Endothelial cell of umbilical vein (primary cell): Measurements from ENCODE around the gene ABCD3. TPM values are rescaled to one million over a fixed set of nuclear protein-coding genes. Genes with fewer than 3 reads are reported as not detected.
"Not testable (repeated sequence)": the region's sequence is repeated elsewhere in the genome, so short reads cannot be mapped to it uniquely, and the experiment has no call there.

ENCODE experiments used
- Bru-seq: library from RNA; stranded (reverse); fragments of 400-500 nt; gene quantifications from one replicate; lab custom pipeline; 2021; lab: Mats Ljungman, UMichigan
- BruChase-seq, 2 experiments: library from RNA; stranded (reverse); fragments of 400-500 nt; gene quantifications; one replicate each; lab custom pipeline; 2021; lab: Mats Ljungman, UMichigan
- BruUV-seq: library from RNA; stranded (reverse); fragments of 400-500 nt; replicated peaks from 2 replicates; lab custom pipeline; 2021; lab: Mats Ljungman, UMichigan
- CTCF ChIA-PET: fragments of 300-600, 350-600 bp; sonication (Branson Sonifier 250); formaldehyde crosslinking; loops from one replicate; lab custom pipeline; 2021; ENCODE audit warnings: antibody characterized with exemption, inconsistent platforms; lab: Charles Lee
- POLR2A ChIA-PET: fragments of 300-600, 350-600 bp; sonication (Branson Sonifier 250); formaldehyde crosslinking; loops from one replicate; lab custom pipeline; 2021; ENCODE audit warnings: antibody characterized with exemption, inconsistent platforms; lab: Charles Lee
- DNase-seq: peaks from one replicate; pipeline ENCODE4 v3.0.0-alpha.2; 2011; ENCODE audit warnings: low read depth, low spot score
- FAIRE-seq: peaks from 2 replicates; lab custom pipeline; 2011; peaks lifted over from hg19 to GRCh38; lab: Jason Lieb, UNC
- H2AFZ ChIP-seq: 2 replicates; pipeline ENCODE4 v1.6.0; 2012; ENCODE audit warnings: low read depth, low read length, control low read depth, inconsistent platforms
- H3K27ac ChIP-seq: 2 replicates; pipeline ENCODE4 v1.5.1; 2011; ENCODE audit warnings: low read depth, mild to moderate bottlenecking, control low read depth, low read length, moderate library complexity; ENCODE audit not compliant: insufficient read depth
- H3K27me3 ChIP-seq, 2 experiments: 2 replicates each; pipeline versions ENCODE4 v1.6.0 to v1.6.1; 2011; ENCODE audit warnings: low read length in 2 of 2, mixed read lengths in 1 of 2; ENCODE audit not compliant: control insufficient read depth in 2 of 2, insufficient read depth in 2 of 2
- H3K36me3 ChIP-seq, 2 experiments: 2 replicates in 1 of 2; 3 replicates in 1 of 2; pipeline ENCODE4 v1.5.1; 2011; ENCODE audit warnings: low read length in 2 of 2, mild to moderate bottlenecking in 1 of 2, moderate library complexity in 1 of 2; ENCODE audit not compliant: control insufficient read depth in 2 of 2, insufficient read depth in 2 of 2; ENCODE audit errors: extremely low read depth in 1 of 2
- H3K4me1 ChIP-seq: 3 replicates; pipeline ENCODE4 v1.5.1; 2011; ENCODE audit warnings: mild to moderate bottlenecking, low read length; ENCODE audit not compliant: control insufficient read depth, insufficient read depth; ENCODE audit errors: extremely low read depth
- H3K4me2 ChIP-seq: 2 replicates; pipeline ENCODE4 v1.6.1; 2011; ENCODE audit warnings: low read length, control low read depth, mixed read lengths; ENCODE audit not compliant: insufficient read depth
- H3K4me3 ChIP-seq, 3 experiments: fragments of 200-600 bp in 1 of 3; sonication (generic), shearing (Covaris generic) in 1 of 3; replicated peaks in 1 of 3; 2 replicates each; pipeline ENCODE4 v1.5.1; 2011 to 2016; ENCODE audit warnings: control low read depth in 3 of 3, low read length in 3 of 3, mild to moderate bottlenecking in 2 of 3, inconsistent platforms in 1 of 3, low read depth in 1 of 3, moderate library complexity in 1 of 3; ENCODE audit not compliant: insufficient read depth in 1 of 3
- H3K79me2 ChIP-seq: 2 replicates; pipeline ENCODE4 v1.6.0; 2012; ENCODE audit warnings: low read length, inconsistent platforms; ENCODE audit not compliant: control insufficient read depth, insufficient read depth
- H3K9ac ChIP-seq: replicated peaks from 2 replicates; pipeline ENCODE3; 2011; ENCODE audit warnings: low read length, control low read depth; ENCODE audit not compliant: insufficient read depth; ENCODE audit errors: extremely low read depth
- H3K9me1 ChIP-seq: replicated peaks from 3 replicates; pipeline ENCODE4 v1.6.0; 2011; ENCODE audit warnings: mild to moderate bottlenecking, low read length; ENCODE audit not compliant: control insufficient read depth, insufficient read depth; ENCODE audit errors: extremely low read depth
- H3K9me3 ChIP-seq: replicated peaks from 2 replicates; pipeline ENCODE4 v1.5.1; 2012; ENCODE audit warnings: low read length, inconsistent platforms; ENCODE audit not compliant: control insufficient read depth, insufficient read depth
- H4K20me1 ChIP-seq: replicated peaks from 2 replicates; pipeline ENCODE3; 2011; ENCODE audit warnings: mild to moderate bottlenecking, low read length; ENCODE audit not compliant: control insufficient read depth, insufficient read depth; ENCODE audit errors: extremely low read depth
- EZH2 ChIP-seq: IDR thresholded peaks from 2 replicates; pipeline ENCODE4 v1.6.1; 2012; ENCODE audit warnings: borderline replicate concordance, low read depth, mild to moderate bottlenecking, moderate library complexity, low read length, inconsistent platforms; ENCODE audit not compliant: severe bottlenecking
- FOS ChIP-seq: IDR thresholded peaks from 2 replicates; pipeline ENCODE4 v1.6.1; 2011; ENCODE audit warnings: mild to moderate bottlenecking, low read length, moderate library complexity, borderline replicate concordance; ENCODE audit not compliant: insufficient read depth
- GATA2 ChIP-seq: IDR thresholded peaks from 2 replicates; pipeline ENCODE4 v1.7.0; 2011; ENCODE audit warnings: low read depth, mild to moderate bottlenecking, moderate library complexity, mixed read lengths, low read length; ENCODE audit not compliant: insufficient read length, insufficient read depth
- JUN ChIP-seq: IDR thresholded peaks from 2 replicates; pipeline ENCODE4 v1.6.1; 2011; ENCODE audit warnings: borderline replicate concordance, low read depth; ENCODE audit not compliant: insufficient read length, insufficient read depth
- POLR2A ChIP-seq: IDR thresholded peaks from 2 replicates; pipeline ENCODE4 v1.6.1; 2012; ENCODE audit warnings: low read depth, mild to moderate bottlenecking, control low read depth, low read length
- POLR2AphosphoS5 ChIP-seq: IDR thresholded peaks from 2 replicates; pipeline ENCODE4 v1.6.1; 2012; ENCODE audit warnings: low read depth, mild to moderate bottlenecking, control low read depth, low read length, moderate library complexity; ENCODE audit not compliant: insufficient read depth
- dilution Hi-C: fragments of 300-500 bp; cut with MboI; formaldehyde crosslinking; loops from one replicate; pipeline ENCODE4 v1.15.0; 2019; ENCODE audit warnings: low sequenced_read_pairs; ENCODE audit not compliant: extremely low pct_ligation_motif_present
- intact Hi-C: fragments of 100-400 bp; cut with micrococcal nuclease; formaldehyde crosslinking; loops from one replicate; pipeline ENCODE4 v1.10.0; 2022
- long read RNA-seq: library from polyadenylated mRNA; stranded (forward); transcript quantifications from one replicate; pipeline ENCODE4 v2.0.0, GENCODE V29; 2021
- polyA minus RNA-seq, 3 experiments: library from RNA; depleted of rRNA, polyadenylated mRNA; stranded (reverse); fragments of >200 nt; gene quantifications; 1 replicate in 1 of 3; 2 replicates in 2 of 3; pipeline ENCODE4 v1.2.3, GENCODE V29; 2011
- polyA plus RNA-seq, 4 experiments: library from polyadenylated mRNA; depleted of rRNA in 3 of 4; stranded (reverse) in 3 of 4; unstranded in 1 of 4; fragments of >200 nt; gene quantifications; 2 replicates each; pipeline versions ENCODE4 v1.2.1 to v1.2.3, GENCODE V29; 2011 to 2012; ENCODE audit warnings: missing spikeins in 1 of 4
- total RNA-seq: library from RNA; stranded (reverse); gene quantifications from 2 replicates; pipeline ENCODE4 v1.2.3, GENCODE V29; 2021
- TF ChIP-seq, protein P1 (sequence below), 2 donors: IDR thresholded peaks; 1 replicate in 1 of 2; 2 replicates in 1 of 2; pipeline ENCODE4 v1.5.1; 2011; ENCODE audit warnings: low read length in 2 of 2, mild to moderate bottlenecking in 2 of 2, moderate library complexity in 2 of 2, control low read depth in 1 of 2, inconsistent platforms in 1 of 2, low read depth in 1 of 2; ENCODE audit not compliant: insufficient read depth in 1 of 2; ENCODE audit errors: extremely low read depth in 1 of 2

ABCD3 gene
- total RNA-seq = 31.6 and 32.6 TPM in 2 replicates
- 4.6 and 6.3 TPM in 2 replicates for polyA plus RNA-seq
- polyA plus RNA-seq (2011; cell fraction: cytosol; rRNA removed) = 7.3 and 7.6 TPM in 2 replicates
- polyA plus RNA-seq (2011; cell fraction: nucleus; rRNA removed) = 18.4 and 24.5 TPM in 2 replicates
- polyA plus RNA-seq (2012) = 16.4 and 27.7 TPM in 2 replicates
- polyA minus RNA-seq = 10.7 and 13.1 TPM in 2 replicates
- 24.8 TPM for polyA minus RNA-seq (2011; cell fraction: cytosol; rRNA and poly(A)+ RNA removed)
- polyA minus RNA-seq (2011; cell fraction: nucleus; rRNA and poly(A)+ RNA removed) = 21.7 and 28.3 TPM in 2 replicates
- Bru-seq, nascent RNA = percentile 76 among the genes with signal in this experiment
- BruChase-seq, experiment 1, labeled RNA remaining after a 6-hour chase = percentile 78 among the genes with signal in this experiment
- BruChase-seq, experiment 2, labeled RNA remaining after a 2-hour chase = percentile 73 among the genes with signal in this experiment
- long read RNA-seq, full-length matches to known transcripts = 35 of 45 reads
- long read RNA-seq, partial matches to known transcripts = 3 of 45 reads
- long read RNA-seq, other reads (novel, unspliced or antisense) = 7 of 45 reads

GRCh38 chr1:94417978-94418663 is at the start of gene ABCD3:
Gene ABCD3 (plus strand): TSS chr1:94418389. CDS start chr1:94418479, 90 bp downstream.
- Histone ChIP-seq H2AFZ (peak within 1 kb of the TSS; percentile 99), H4K20me1 (no peaks in the 10 kb centered on the region), H3K9me3 (no peaks in the 10 kb centered on the region), H3K27me3 (peaks cover 4 to 5% of the 10 kb centered on the region in 2 experiments), H3K27ac (peak within 1 kb of the TSS; percentile 83), H3K79me2 (peaks cover 14% of the 10 kb centered on the region), H3K36me3 (no peaks in the 10 kb centered on the region), H3K9ac (peak within 1 kb of the TSS; percentile 92), H3K4me3 (peak within 1 kb of the TSS; percentile 80 to 94 (median 87)), H3K9me1 (no peaks in the 10 kb centered on the region), H3K4me1 (peaks cover 27% of the 10 kb centered on the region), H3K4me2 (peak within 1 kb of the TSS; percentile 99)
- dilution Hi-C loops = no loop called here
- intact Hi-C loops = loop anchor here (5.0 kb wide), 3 partner anchors 381 to 511 kb away; partner anchors contain the start of gene GCLM
- DNase-seq (peak; percentile 98), FAIRE-seq (peak; percentile 72)
- ChIA-PET POLR2A (no interaction called here), CTCF (interaction anchor here (0.9 to 1.6 kb wide), 5 partner anchors 11 to 509 kb away, joined by 3 to 4 read pairs (median 3); partner anchors contain the start of gene GCLM)
- TF ChIP-seq, protein P1, sequence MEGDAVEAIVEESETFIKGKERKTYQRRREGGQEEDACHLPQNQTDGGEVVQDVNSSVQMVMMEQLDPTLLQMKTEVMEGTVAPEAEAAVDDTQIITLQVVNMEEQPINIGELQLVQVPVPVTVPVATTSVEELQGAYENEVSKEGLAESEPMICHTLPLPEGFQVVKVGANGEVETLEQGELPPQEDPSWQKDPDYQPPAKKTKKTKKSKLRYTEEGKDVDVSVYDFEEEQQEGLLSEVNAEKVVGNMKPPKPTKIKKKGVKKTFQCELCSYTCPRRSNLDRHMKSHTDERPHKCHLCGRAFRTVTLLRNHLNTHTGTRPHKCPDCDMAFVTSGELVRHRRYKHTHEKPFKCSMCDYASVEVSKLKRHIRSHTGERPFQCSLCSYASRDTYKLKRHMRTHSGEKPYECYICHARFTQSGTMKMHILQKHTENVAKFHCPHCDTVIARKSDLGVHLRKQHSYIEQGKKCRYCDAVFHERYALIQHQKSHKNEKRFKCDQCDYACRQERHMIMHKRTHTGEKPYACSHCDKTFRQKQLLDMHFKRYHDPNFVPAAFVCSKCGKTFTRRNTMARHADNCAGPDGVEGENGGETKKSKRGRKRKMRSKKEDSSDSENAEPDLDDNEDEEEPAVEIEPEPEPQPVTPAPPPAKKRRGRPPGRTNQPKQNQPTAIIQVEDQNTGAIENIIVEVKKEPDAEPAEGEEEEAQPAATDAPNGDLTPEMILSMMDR (IDR thresholded peaks at IDR 0.05; ENCODE audit: extremely low read depth in 1 of 2, insufficient read depth in 1 of 2, low read depth in 1 of 2, low read length in 2 of 2) = no peak
- TF ChIP-seq FOS = no peak
- TF ChIP-seq POLR2A = peak; percentile 66
- TF ChIP-seq GATA2 = no peak
- no peak for TF ChIP-seq JUN
- peak; percentile 82 for TF ChIP-seq POLR2AphosphoS5
- TF ChIP-seq EZH2 = peak; percentile 18
- no TSS peak for BruUV-seq

DNA sequence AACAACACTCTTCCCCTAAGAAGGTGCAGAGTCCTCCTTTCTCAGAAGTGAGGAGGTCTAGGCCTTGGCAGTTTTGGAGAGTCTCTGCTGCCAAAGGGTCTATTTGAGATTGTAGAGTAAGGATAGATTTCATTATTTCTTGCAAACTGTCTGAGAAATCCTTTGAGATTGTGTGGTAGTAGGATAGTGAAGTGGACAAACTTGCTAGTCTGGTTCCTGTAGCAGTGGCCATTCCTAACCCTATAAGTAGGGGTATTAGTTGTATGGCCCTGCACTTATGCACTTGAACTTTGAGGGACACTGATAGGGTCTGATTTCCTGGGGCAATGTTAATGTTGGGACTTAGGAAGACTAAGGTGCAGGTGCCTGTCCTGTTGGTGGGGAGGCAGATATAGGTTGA is 45.4 kb upstream of the ABCD3 start:
- H3K36me3 ChIP-seq = not testable (repeated sequence)

More for the DNA sequence above, 45.4 kb upstream of the ABCD3 start:
- FAIRE-seq, H3K27me3 ChIP-seq, CTCF ChIA-PET, DNase-seq, H3K9ac ChIP-seq, H3K27ac ChIP-seq, H3K4me3 ChIP-seq, H3K9me3 ChIP-seq, intact Hi-C loops, H4K20me1 ChIP-seq, H3K4me1 ChIP-seq, H3K9me1 ChIP-seq, BruUV-seq, H2AFZ ChIP-seq, H3K4me2 ChIP-seq, POLR2A ChIA-PET, H3K79me2 ChIP-seq: not testable (repeated sequence)
- dilution Hi-C loops = loop anchor here (25.0 kb wide), 1 partner anchor 360 kb away; no protein-coding TSS in a partner anchor
